ENCODE results near the gene R3HCC1L.

DNA sequence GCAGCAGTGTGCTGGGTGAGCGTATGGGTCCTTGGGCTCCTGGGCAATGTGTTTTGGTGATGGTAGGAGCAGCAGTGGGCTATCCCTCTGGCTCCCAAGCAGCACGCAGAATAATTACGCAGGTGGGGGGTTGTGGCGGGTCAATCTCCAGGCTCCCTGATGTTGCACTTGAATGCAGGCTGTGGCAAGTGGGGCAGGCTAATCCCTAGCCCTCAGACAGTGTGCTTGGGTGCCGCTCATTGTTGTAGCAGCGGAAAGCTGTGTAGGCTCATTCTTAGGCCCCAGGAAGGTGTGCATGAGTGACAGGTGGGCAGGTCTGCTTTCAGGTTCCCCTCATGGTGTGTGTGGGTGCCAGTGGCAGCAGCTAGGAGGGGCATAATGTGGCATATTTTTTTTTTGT, 89.4 kb downstream of the R3HCC1L start:
- TF ChIP-seq, protein P1, sequence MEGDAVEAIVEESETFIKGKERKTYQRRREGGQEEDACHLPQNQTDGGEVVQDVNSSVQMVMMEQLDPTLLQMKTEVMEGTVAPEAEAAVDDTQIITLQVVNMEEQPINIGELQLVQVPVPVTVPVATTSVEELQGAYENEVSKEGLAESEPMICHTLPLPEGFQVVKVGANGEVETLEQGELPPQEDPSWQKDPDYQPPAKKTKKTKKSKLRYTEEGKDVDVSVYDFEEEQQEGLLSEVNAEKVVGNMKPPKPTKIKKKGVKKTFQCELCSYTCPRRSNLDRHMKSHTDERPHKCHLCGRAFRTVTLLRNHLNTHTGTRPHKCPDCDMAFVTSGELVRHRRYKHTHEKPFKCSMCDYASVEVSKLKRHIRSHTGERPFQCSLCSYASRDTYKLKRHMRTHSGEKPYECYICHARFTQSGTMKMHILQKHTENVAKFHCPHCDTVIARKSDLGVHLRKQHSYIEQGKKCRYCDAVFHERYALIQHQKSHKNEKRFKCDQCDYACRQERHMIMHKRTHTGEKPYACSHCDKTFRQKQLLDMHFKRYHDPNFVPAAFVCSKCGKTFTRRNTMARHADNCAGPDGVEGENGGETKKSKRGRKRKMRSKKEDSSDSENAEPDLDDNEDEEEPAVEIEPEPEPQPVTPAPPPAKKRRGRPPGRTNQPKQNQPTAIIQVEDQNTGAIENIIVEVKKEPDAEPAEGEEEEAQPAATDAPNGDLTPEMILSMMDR (conservative IDR thresholded peaks at IDR 0.05; ENCODE audit: low read depth, low read length) = no peak
- no peak for TF ChIP-seq EZH2 (IDR thresholded peaks at IDR 0.05; ENCODE audit: borderline replicate concordance, low read depth, low read length, poor library complexity, severe bottlenecking)

Data from A673 (cell line).